ENCODE results near the gene CD83. TPM values are rescaled to one million over a fixed set of nuclear protein-coding genes. Genes with fewer than 3 reads are reported as not detected.
A peak's percentile ranks its signal among the peaks of the same experiment; 100 is the strongest.

CD83 gene
- polyA plus RNA-seq, 3 donors: 74.5 to 326 (median 84.7) TPM

DNA sequence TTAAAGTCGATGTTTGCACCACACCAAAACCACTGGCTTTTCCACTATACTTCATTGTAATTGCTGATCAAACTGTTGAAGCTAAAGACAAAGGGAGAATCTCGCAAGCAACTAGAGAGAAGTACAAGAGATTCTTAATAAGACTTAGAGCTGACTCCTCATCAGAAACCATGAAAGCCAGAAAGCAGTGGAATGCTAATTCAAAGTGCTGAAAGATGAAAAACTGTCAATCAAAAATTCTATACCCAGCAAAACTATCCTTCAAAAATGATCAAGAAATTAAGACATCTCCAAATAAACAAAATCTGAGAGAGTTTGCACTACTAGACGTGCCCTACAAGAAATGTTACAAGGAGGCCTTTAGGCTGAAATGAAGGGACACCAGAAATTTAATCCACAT is 52.6 kb downstream of the CD83 start:
- no peak overlapping the region for H3K27ac ChIP-seq (ENCODE audit: low read depth in 1 of 2, low read length in 2 of 2)
- no peak for TF ChIP-seq CTCF (IDR thresholded peaks at IDR 0.05)
- no peak overlapping the region for H3K27ac Mint-ChIP-seq
- no peak overlapping the region for H3K4me3 ChIP-seq (replicated peaks in 1 of 3; ENCODE audit: low read depth in 2 of 3, low read length in 3 of 3)
- H3K4me3 Mint-ChIP-seq: no peak overlapping the region
- no peaks in the 10 kb centered on the region for H3K4me1 ChIP-seq (ENCODE audit: control insufficient read depth in 1 of 2, insufficient read depth in 2 of 2, low read length in 2 of 2)
- H3K79me2 ChIP-seq (ENCODE audit: insufficient read depth, low read length): no peaks in the 10 kb centered on the region
- H3K27me3 ChIP-seq (ENCODE audit: control insufficient read depth in 2 of 2, insufficient read depth in 2 of 2, low read length in 2 of 2): no peaks in the 10 kb centered on the region
- no peak overlapping the region for H3K9ac ChIP-seq (ENCODE audit: insufficient read depth, low read length, poor library complexity, severe bottlenecking)
- H3K4me1 Mint-ChIP-seq: peaks cover 14% of the 10 kb centered on the region
- H3K36me3 ChIP-seq (replicated peaks in 1 of 2; ENCODE audit: control insufficient read depth in 1 of 2, insufficient read depth in 2 of 2, low read length in 2 of 2): no peaks in the 10 kb centered on the region
- H3K9me3 ChIP-seq (replicated peaks in 1 of 2; ENCODE audit: control insufficient read depth in 1 of 2, insufficient read depth in 1 of 2, low read length in 2 of 2): peaks cover 3 to 21% of the 10 kb centered on the region in 2 donors
- WGBS (ENCODE audit: insufficient coverage): no CpG with 5 or more reads among the region's 3 CpGs
- intact Hi-C loops (cut with micrococcal nuclease): no loop called here
- H3K36me3 Mint-ChIP-seq: no peaks in the 10 kb centered on the region
- DNase-seq: no peak
- H2AFZ ChIP-seq (ENCODE audit: insufficient read depth, low read depth, low read length, poor library complexity, severe bottlenecking): no peak overlapping the region
- H3K4me2 ChIP-seq (replicated peaks; ENCODE audit: extremely low read depth, low read length, poor library complexity, severe bottlenecking): no peak overlapping the region
- no peaks in the 10 kb centered on the region for H4K20me1 ChIP-seq (ENCODE audit: insufficient read depth, low read length)
- no peaks in the 10 kb centered on the region for H3K27me3 Mint-ChIP-seq (ENCODE audit: low read depth in 3 of 3)
- peaks cover 8 to 34% (median 28%) of the 10 kb centered on the region in 7 donors for H3K9me3 Mint-ChIP-seq

DNA sequence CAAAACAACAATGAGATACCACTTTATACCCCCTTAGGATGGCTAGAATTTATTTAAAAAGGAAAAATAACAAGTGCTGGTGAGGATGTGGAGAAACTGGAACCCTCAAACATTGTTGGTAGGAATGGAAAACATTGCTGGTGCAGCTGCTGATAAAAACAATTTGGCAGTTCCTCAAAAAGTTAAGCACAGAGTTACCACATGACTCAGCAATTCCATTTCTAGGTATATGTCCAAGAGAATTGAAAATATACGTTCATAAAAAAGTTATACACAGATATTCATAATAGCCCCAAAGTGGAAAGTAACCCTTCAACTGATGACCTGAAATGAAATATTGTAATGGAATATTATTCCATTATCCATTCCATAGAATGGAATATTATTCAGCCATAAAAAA is 55.0 kb downstream of the CD83 start:
- no peaks in the 10 kb centered on the region for H3K4me1 ChIP-seq (ENCODE audit: control insufficient read depth in 1 of 2, insufficient read depth in 2 of 2, low read length in 2 of 2)
- H3K9ac ChIP-seq (ENCODE audit: insufficient read depth, low read length, poor library complexity, severe bottlenecking): no peak overlapping the region
- no peak overlapping the region for H3K4me2 ChIP-seq (replicated peaks; ENCODE audit: extremely low read depth, low read length, poor library complexity, severe bottlenecking)
- peaks cover 3 to 21% of the 10 kb centered on the region in 2 donors for H3K9me3 ChIP-seq (replicated peaks in 1 of 2; ENCODE audit: control insufficient read depth in 1 of 2, insufficient read depth in 1 of 2, low read length in 2 of 2)
- TF ChIP-seq CTCF (IDR thresholded peaks at IDR 0.05): no peak
- H3K27me3 Mint-ChIP-seq (ENCODE audit: low read depth in 3 of 3): no peaks in the 10 kb centered on the region
- H2AFZ ChIP-seq (ENCODE audit: insufficient read depth, low read depth, low read length, poor library complexity, severe bottlenecking): no peak overlapping the region
- no peaks in the 10 kb centered on the region for H3K36me3 ChIP-seq (replicated peaks in 1 of 2; ENCODE audit: control insufficient read depth in 1 of 2, insufficient read depth in 2 of 2, low read length in 2 of 2)
- DNase-seq: peak in 1 of 3 donors; percentile 3
- peaks cover 8 to 34% (median 28%) of the 10 kb centered on the region in 7 donors for H3K9me3 Mint-ChIP-seq
- H3K27ac ChIP-seq (ENCODE audit: low read depth in 1 of 2, low read length in 2 of 2): no peak overlapping the region
- H3K27me3 ChIP-seq (ENCODE audit: control insufficient read depth in 2 of 2, insufficient read depth in 2 of 2, low read length in 2 of 2): no peaks in the 10 kb centered on the region
- no peak overlapping the region for H3K4me3 Mint-ChIP-seq
- H3K4me3 ChIP-seq (replicated peaks in 1 of 3; ENCODE audit: low read depth in 2 of 3, low read length in 3 of 3): no peak overlapping the region
- H3K79me2 ChIP-seq (ENCODE audit: insufficient read depth, low read length): no peaks in the 10 kb centered on the region
- no peaks in the 10 kb centered on the region for H3K36me3 Mint-ChIP-seq
- peak overlapping the region in 1 of 7 donors; percentile 38 for H3K27ac Mint-ChIP-seq
- intact Hi-C loops (cut with micrococcal nuclease): no loop called here
- no CpG with 5 or more reads among the region's 1 CpG for WGBS (ENCODE audit: insufficient coverage)
- H3K4me1 Mint-ChIP-seq: peaks cover 14% of the 10 kb centered on the region
- H4K20me1 ChIP-seq (ENCODE audit: insufficient read depth, low read length): no peaks in the 10 kb centered on the region
